K562 (cell line): ENCODE results near the gene EZH2. TPM values are rescaled to one million over a fixed set of nuclear protein-coding genes. Genes with fewer than 3 reads are reported as not detected.
A peak's percentile ranks its signal among the peaks of the same experiment; 100 is the strongest.

ENCODE experiments used
- ATAC-seq: fragments of 200-7000 bp; cut with Tn5 transposase; 3 replicates; pipeline ENCODE4 v1.9.1; 2020; ENCODE audit warnings: moderate library complexity
- BruUV-seq: library from RNA; stranded (reverse); fragments of 400-500 nt; replicated peaks from 2 replicates; lab custom pipeline; 2021; lab: Mats Ljungman, UMichigan
- CTCF ChIA-PET: fragments of 300-600 bp; formaldehyde crosslinking; extraction: SDS; loops from one replicate; lab custom pipeline; 2021; ENCODE audit warnings: low intra/inter-chr PET ratio; lab: Yijun Ruan, JAX
- POLR2A ChIA-PET: fragments of 300-600, 350-650 bp; sonication (Branson Sonifier 250); formaldehyde crosslinking; extraction: SDS; loops from one replicate; lab custom pipeline; 2021; ENCODE audit warnings: antibody characterized with exemption, inconsistent platforms; lab: Yijun Ruan, JAX
- DNase-seq, 4 experiments: peaks; one replicate each; pipeline versions ENCODE4 v3.0.0 to v3.0.0-alpha.2; 2011 to 2018; ENCODE audit warnings: low spot score in 3 of 4, mixed read lengths in 3 of 4; ENCODE audit errors: extremely low read depth in 1 of 4
- FAIRE-seq: peaks from 2 replicates; lab custom pipeline; 2011; peaks lifted over from hg19 to GRCh38; lab: Jason Lieb, UNC
- H2AFZ ChIP-seq: 2 replicates; pipeline ENCODE4 v1.6.0; 2011; ENCODE audit warnings: low read depth, low read length, control low read depth, inconsistent platforms
- H3K27ac ChIP-seq: fragments of 200-600 bp; 3 replicates; pipeline ENCODE4 v1.8.0; 2011; ENCODE audit warnings: low read depth, mild to moderate bottlenecking, control low read depth, inconsistent platforms, low read length, moderate library complexity, mixed read lengths; ENCODE audit errors: extremely low read depth
- H3K27me3 ChIP-seq, 2 experiments: fragments of 300-600 bp in 1 of 2; 2 replicates in 1 of 2; 3 replicates in 1 of 2; pipeline versions ENCODE4 v1.6.0 to v1.8.0; 2011; ENCODE audit warnings: inconsistent platforms in 2 of 2, low read length in 2 of 2, mild to moderate bottlenecking in 1 of 2, mixed read lengths in 1 of 2, moderate library complexity in 1 of 2; ENCODE audit not compliant: control insufficient read depth in 2 of 2, insufficient read depth in 2 of 2
- H3K36me3 ChIP-seq: fragments of 300-600 bp; 3 replicates; pipeline ENCODE4 v1.8.0; 2011; ENCODE audit warnings: mild to moderate bottlenecking, low read length, inconsistent platforms; ENCODE audit not compliant: control insufficient read depth, insufficient read depth
- H3K4me1 ChIP-seq, 2 experiments: fragments of 200-600 bp in 1 of 2; replicated peaks in 1 of 2; 2 replicates in 1 of 2; 3 replicates in 1 of 2; pipeline versions ENCODE4 v1.5.1 to v1.8.0; 2011; ENCODE audit warnings: inconsistent platforms in 2 of 2, low read length in 2 of 2, mild to moderate bottlenecking in 1 of 2, mixed read lengths in 1 of 2, moderate library complexity in 1 of 2; ENCODE audit not compliant: control insufficient read depth in 2 of 2, insufficient read depth in 2 of 2
- H3K4me2 ChIP-seq: 2 replicates; pipeline ENCODE4 v1.6.1; 2011; ENCODE audit warnings: low read length, control low read depth, inconsistent platforms, mixed read lengths; ENCODE audit not compliant: insufficient read depth
- H3K4me3 ChIP-seq: fragments of 200-600 bp; sonication (generic), shearing (Covaris generic); 2 replicates; pipeline ENCODE4 v1.5.1; 2016; ENCODE audit warnings: control low read depth, inconsistent platforms
- H3K79me2 ChIP-seq: fragments of 200-600 bp; 3 replicates; pipeline ENCODE4 v1.8.0; 2011; ENCODE audit warnings: low read length, inconsistent platforms; ENCODE audit not compliant: control insufficient read depth, insufficient read depth
- H3K9ac ChIP-seq, 2 experiments: 2 replicates each; pipeline versions ENCODE4 v1.6.0 to v1.6.1; 2011; ENCODE audit warnings: low read depth in 2 of 2, low read length in 2 of 2, control low read depth in 1 of 2, inconsistent platforms in 1 of 2, mild to moderate bottlenecking in 1 of 2, mixed read lengths in 1 of 2; ENCODE audit not compliant: insufficient read depth in 1 of 2
- H3K9me1 ChIP-seq: one replicate; pipeline ENCODE4 v1.6.0; 2011; ENCODE audit warnings: inconsistent platforms, mild to moderate bottlenecking, low read length, moderate library complexity; ENCODE audit not compliant: control insufficient read depth, insufficient read depth
- H3K9me3 ChIP-seq: replicated peaks from 2 replicates; pipeline ENCODE4 v1.5.1; 2011; ENCODE audit warnings: low read depth, low read length, inconsistent platforms; ENCODE audit not compliant: control insufficient read depth, insufficient read depth
- H4K20me1 ChIP-seq: replicated peaks from 2 replicates; pipeline ENCODE4 v1.6.1; 2011; ENCODE audit warnings: low read length, inconsistent platforms, mixed read lengths; ENCODE audit not compliant: control insufficient read depth, insufficient read depth
- ESRRA ChIP-seq: fragments of 450-650 bp; IDR thresholded peaks from 2 replicates; pipeline ENCODE4 v1.6.1; 2014; ENCODE audit warnings: low read depth, mild to moderate bottlenecking, moderate library complexity, borderline replicate concordance
- HNRNPLL ChIP-seq: fragments of 200-400 bp; formaldehyde crosslinking; IDR thresholded peaks from 2 replicates; pipeline ENCODE4 v1.6.1; 2017; ENCODE audit warnings: low read length, low read depth, mild to moderate bottlenecking; ENCODE audit not compliant: poor library complexity, severe bottlenecking
- NCOA6 ChIP-seq: fragments of 450-650 bp; IDR thresholded peaks from 2 replicates; pipeline ENCODE4 v1.6.1; 2017; ENCODE audit warnings: mild to moderate bottlenecking
- POLR3G ChIP-seq: IDR thresholded peaks from 2 replicates; pipeline ENCODE4 v1.6.1; 2011; ENCODE audit not compliant: insufficient read length, insufficient replicate concordance; ENCODE audit errors: extremely low read depth
- ZBTB9 ChIP-seq: fragments of 450-650 bp; formaldehyde crosslinking; IDR thresholded peaks from 2 replicates; pipeline ENCODE4 v1.4.0; 2020; ENCODE audit warnings: mild to moderate bottlenecking, moderate library complexity
- ZNF143 ChIP-seq: sonication (generic); formaldehyde crosslinking; IDR thresholded peaks from 2 replicates; pipeline ENCODE4 v1.9.0; 2022; ENCODE audit warnings: mild to moderate bottlenecking, missing genetic modification reagents
- ZNF239 ChIP-seq: fragments of 250-450 bp; sonication (Bioruptor Pico); IDR thresholded peaks from 2 replicates; pipeline ENCODE4 v1.4.0; 2020; ENCODE audit warnings: mild to moderate bottlenecking
- ZNF551 ChIP-seq: fragments of 250-450 bp; sonication (Bioruptor Pico); IDR thresholded peaks from 2 replicates; pipeline ENCODE4 v1.5.0; 2021; ENCODE audit warnings: mild to moderate bottlenecking, moderate library complexity
- ZNF695 ChIP-seq: fragments of 450-650 bp; formaldehyde crosslinking; IDR thresholded peaks from 2 replicates; pipeline ENCODE4 v1.4.0; 2020; ENCODE audit warnings: mild to moderate bottlenecking, moderate library complexity
- WGBS: fragments of 100-300 bp; shearing (Covaris generic); methylation state at CpG from one replicate; pipeline ENCODE4 v1.1.6; 2016; ENCODE audit warnings: low coverage, mixed read lengths; ENCODE audit not compliant: insufficient coverage; ENCODE audit errors: missing lambda C conversion rate; 5-methylcytosine and 5-hydroxymethylcytosine counted together
- in situ Hi-C: fragments of 300-500 bp; cut with MboI; formaldehyde crosslinking; loops from 4 replicates; pipeline ENCODE4 v1.15.0; 2018; ENCODE audit warnings: inconsistent platforms, mixed read lengths
- intact Hi-C: fragments of 100-400 bp; cut with micrococcal nuclease; formaldehyde crosslinking; loops from 2 replicates; pipeline ENCODE4 v1.14.2; 2022
- polyA plus RNA-seq, 8 experiments: library from polyadenylated mRNA; depleted of rRNA in 4 of 8; stranded (reverse) in 5 of 8; unstranded in 3 of 8; fragments of >200 nt; fragmentation: Nextera tagmentation in 2 of 8; fragmentation: Illumina TruSeq in 1 of 8; extraction: Ambion mirVana in 2 of 8; extraction: Trizol in 1 of 8; gene quantifications; 2 replicates each; pipeline versions ENCODE4 v1.2.1 to v1.2.3, GENCODE V29; 2011 to 2014; ENCODE audit warnings: inconsistent platforms in 1 of 8, missing spikeins in 1 of 8
- total RNA-seq, 7 experiments: library from RNA; depleted of rRNA in 6 of 7; stranded (reverse); fragments of >200 nt in 6 of 7; fragmentation: Illumina TruSeq in 2 of 7; extraction: Trizol in 2 of 7; gene quantifications; 2 replicates each; pipeline versions ENCODE4 v1.2.1 to v1.2.3, GENCODE V29; 2011 to 2021; ENCODE audit warnings: low replicate concordance in 1 of 7
- TF ChIP-seq, protein P1 (sequence below), 2 experiments: fragments of 450-650 bp; conservative IDR thresholded peaks; 2 replicates each; pipeline ENCODE4 v1.6.1; 2017; ENCODE audit warnings: mild to moderate bottlenecking in 2 of 2, moderate library complexity in 2 of 2

EZH2 gene
- total and polyA plus RNA-seq, 9 of the 15 experiments (the other 6 are each of a cell fraction or from before 2014, with no cell fraction given): 48.7 to 175 (median 98.6) TPM

DNA sequence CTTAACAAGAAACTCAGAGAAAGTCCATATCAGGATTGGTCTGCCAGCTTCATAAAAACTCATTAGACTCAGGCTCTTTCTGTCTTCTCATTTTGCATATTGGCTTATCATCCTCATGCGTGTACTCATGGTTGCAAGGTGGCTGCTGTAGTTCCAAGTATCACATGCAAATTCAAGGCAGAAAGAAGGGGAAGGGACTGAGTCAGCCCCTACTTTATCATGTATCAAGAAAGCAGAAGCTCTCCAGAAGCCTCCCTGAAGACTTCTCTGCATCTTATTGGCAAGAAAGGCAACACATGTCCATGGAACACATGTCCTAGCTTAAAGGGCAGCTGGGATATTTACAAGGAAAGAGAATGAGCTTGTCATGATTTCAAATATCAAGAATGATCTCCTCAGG lies 19.4 kb upstream of the EZH2 start:
- peak overlapping the region; percentile 21; the same call in 1 of the 2 replicates for H2AFZ ChIP-seq
- no peak for TF ChIP-seq NCOA6
- no peak for TF ChIP-seq ZNF695
- no peak for TF ChIP-seq POLR3G
- no peak for TF ChIP-seq ZNF551
- TF ChIP-seq ZBTB9 (CRISPR knock-in tag): no peak
- TF ChIP-seq ESRRA: no peak
- TF ChIP-seq ZNF239 (CRISPR knock-in tag): no peak
- no peak for TF ChIP-seq HNRNPLL
- TF ChIP-seq, protein P1, sequence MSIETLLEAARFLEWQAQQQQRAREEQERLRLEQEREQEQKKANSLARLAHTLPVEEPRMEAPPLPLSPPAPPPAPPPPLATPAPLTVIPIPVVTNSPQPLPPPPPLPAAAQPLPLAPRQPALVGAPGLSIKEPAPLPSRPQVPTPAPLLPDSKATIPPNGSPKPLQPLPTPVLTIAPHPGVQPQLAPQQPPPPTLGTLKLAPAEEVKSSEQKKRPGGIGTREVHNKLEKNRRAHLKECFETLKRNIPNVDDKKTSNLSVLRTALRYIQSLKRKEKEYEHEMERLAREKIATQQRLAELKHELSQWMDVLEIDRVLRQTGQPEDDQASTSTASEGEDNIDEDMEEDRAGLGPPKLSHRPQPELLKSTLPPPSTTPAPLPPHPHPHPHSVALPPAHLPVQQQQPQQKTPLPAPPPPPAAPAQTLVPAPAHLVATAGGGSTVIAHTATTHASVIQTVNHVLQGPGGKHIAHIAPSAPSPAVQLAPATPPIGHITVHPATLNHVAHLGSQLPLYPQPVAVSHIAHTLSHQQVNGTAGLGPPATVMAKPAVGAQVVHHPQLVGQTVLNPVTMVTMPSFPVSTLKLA (conservative IDR thresholded peaks at IDR 0.05): peak in 1 of 2 experiments; percentile 34; a peak in 2 of 4 replicates
- TF ChIP-seq ZNF143: no peak

More for the DNA sequence above, 19.4 kb upstream of the EZH2 start:
- FAIRE-seq: no peak
- in situ Hi-C loops (no loop called here), intact Hi-C loops (loop anchor here (5.0 kb wide), 1 partner anchor 39 kb away; no protein-coding TSS in a partner anchor)
- WGBS: 11% methylated on average over 1 of the region's 1 CpG
- Histone ChIP-seq H3K9me3 (no peaks in the 10 kb centered on the region), H3K9me1 (no peaks in the 10 kb centered on the region), H3K27ac (no peak overlapping the region), H3K4me1 (no peaks in the 10 kb centered on the region; a peak in 2 of 5 replicates), H3K36me3 (no peaks in the 10 kb centered on the region), H4K20me1 (no peaks in the 10 kb centered on the region; the same call in 1 of the 2 replicates), H3K79me2 (no peaks in the 10 kb centered on the region), H3K4me3 (no peak overlapping the region), H3K9ac (no peak overlapping the region), H3K4me2 (no peak overlapping the region), H3K27me3 (peaks cover 9 to 16% of the 10 kb centered on the region in 2 experiments; a peak in 4 of 5 replicates)
- DNase-seq: peak in 2 of 4 experiments; percentile 50 to 62
- CTCF ChIA-PET: no interaction called here
- POLR2A ChIA-PET: interaction anchor here (0.7 to 3.2 kb wide), 9 partner anchors 9 to 137 kb away, joined by 3 to 20 read pairs (median 5); no protein-coding TSS in a partner anchor
- BruUV-seq: no TSS peak
- peak; percentile 20 for ATAC-seq
